ENCODE measurements around the gene ARHGAP42.

- TF ChIP-seq EZH2 (IDR thresholded peaks at IDR 0.05) (no peak), POLR2AphosphoS5 (IDR thresholded peaks at IDR 0.05; ENCODE audit: borderline replicate concordance, low read depth, low read length) (no peak), FOXP2 (optimal IDR thresholded peaks at IDR 0.05; ENCODE audit: control extremely low read depth, extremely low read length, insufficient read depth) (no peak)
These were observed 243.2 kb downstream of the ARHGAP42 start for GRCh38 chr11:100930185-100930778.

All from SK-N-MC (cell line).